Body of pancreas (tissue), 4 donors: ENCODE results near the gene COP1.

Experiments
- POLR2A ChIP-seq, 3 donors: fragments of 450-650 bp; IDR thresholded peaks; one replicate each; pipeline ENCODE4 v1.6.1; 2016; ENCODE audit warnings: antibody characterized with exemption in 3 of 3, mild to moderate bottlenecking in 2 of 3
- TF ChIP-seq, protein P1 (sequence below), 7 experiments: fragments of 450-650 bp in 4 of 7; fragments of 200-600 bp in 3 of 7; sonication (generic) in 3 of 7; IDR thresholded peaks; one replicate each; pipeline ENCODE4 v1.5.1; 2016 to 2019; ENCODE audit warnings: antibody characterized with exemption in 7 of 7

DNA sequence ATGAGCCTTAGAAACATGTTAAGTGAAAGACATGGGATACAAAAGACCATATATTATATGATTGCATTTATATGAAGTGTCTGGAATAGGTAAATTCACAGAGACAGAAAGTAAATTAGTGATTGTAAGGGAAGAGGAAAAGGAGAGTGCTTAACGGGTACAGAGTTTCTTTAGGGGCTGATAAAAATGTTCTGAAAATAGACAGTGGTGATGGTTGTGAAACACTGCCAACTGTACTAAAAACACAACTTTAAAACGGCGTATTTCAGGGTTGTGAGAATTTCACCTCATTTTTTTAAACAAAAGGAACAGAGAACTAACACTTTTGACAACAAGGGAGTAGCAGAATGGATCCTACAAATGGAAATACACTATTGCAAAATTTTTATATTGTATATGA is 13.4 kb downstream of the COP1 start:
- TF ChIP-seq, protein P1, sequence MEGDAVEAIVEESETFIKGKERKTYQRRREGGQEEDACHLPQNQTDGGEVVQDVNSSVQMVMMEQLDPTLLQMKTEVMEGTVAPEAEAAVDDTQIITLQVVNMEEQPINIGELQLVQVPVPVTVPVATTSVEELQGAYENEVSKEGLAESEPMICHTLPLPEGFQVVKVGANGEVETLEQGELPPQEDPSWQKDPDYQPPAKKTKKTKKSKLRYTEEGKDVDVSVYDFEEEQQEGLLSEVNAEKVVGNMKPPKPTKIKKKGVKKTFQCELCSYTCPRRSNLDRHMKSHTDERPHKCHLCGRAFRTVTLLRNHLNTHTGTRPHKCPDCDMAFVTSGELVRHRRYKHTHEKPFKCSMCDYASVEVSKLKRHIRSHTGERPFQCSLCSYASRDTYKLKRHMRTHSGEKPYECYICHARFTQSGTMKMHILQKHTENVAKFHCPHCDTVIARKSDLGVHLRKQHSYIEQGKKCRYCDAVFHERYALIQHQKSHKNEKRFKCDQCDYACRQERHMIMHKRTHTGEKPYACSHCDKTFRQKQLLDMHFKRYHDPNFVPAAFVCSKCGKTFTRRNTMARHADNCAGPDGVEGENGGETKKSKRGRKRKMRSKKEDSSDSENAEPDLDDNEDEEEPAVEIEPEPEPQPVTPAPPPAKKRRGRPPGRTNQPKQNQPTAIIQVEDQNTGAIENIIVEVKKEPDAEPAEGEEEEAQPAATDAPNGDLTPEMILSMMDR (IDR thresholded peaks at IDR 0.05), result no peak
- TF ChIP-seq POLR2A (IDR thresholded peaks at IDR 0.05), result no peak
